NCI-H146 (cell line): ENCODE measurements around the gene PCDHGB4.
"Not testable (repeated sequence)": the region's sequence is repeated elsewhere in the genome, so short reads cannot be mapped to it uniquely, and the experiment has no call there.

ENCODE experiments used
- DNase-seq: peaks from one replicate; lab custom pipeline; 2025; lab: John Stamatoyannopoulos, UW

The PCDHGB4 gene

DNA sequence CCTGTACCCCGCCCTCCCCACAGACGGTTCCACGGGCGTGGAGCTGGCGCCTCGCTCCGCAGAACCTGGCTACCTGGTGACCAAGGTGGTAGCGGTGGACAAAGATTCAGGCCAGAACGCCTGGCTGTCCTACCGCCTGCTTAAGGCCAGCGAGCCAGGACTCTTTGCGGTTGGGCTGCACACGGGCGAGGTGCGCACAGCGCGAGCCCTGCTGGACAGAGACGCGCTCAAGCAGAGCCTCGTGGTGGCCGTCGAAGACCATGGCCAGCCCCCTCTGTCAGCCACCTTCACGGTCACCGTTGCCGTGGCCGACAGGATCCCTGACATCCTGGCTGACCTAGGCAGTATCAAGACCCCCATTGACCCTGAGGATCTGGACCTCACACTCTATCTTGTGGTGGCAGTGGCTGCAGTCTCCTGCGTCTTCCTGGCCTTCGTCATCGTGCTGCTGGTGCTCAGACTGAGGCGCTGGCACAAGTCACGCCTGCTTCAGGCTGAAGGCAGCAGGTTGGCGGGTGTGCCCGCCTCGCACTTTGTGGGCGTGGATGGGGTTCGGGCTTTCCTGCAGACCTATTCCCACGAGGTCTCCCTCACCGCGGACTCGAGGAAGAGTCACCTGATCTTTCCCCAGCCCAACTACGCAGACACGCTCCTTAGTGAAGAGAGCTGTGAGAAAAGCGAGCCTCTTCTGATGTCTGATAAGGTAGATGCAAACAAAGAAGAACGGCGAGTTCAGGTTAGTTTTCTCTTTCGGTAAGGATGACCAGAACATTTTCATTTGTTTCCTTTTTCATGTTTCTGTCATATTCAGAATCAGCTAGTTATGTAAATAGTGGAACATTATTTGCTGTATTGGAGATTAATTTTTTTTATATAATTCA, 21.2 kb upstream of the PCDHGB4 start:
- no peak for DNase-seq

DNA sequence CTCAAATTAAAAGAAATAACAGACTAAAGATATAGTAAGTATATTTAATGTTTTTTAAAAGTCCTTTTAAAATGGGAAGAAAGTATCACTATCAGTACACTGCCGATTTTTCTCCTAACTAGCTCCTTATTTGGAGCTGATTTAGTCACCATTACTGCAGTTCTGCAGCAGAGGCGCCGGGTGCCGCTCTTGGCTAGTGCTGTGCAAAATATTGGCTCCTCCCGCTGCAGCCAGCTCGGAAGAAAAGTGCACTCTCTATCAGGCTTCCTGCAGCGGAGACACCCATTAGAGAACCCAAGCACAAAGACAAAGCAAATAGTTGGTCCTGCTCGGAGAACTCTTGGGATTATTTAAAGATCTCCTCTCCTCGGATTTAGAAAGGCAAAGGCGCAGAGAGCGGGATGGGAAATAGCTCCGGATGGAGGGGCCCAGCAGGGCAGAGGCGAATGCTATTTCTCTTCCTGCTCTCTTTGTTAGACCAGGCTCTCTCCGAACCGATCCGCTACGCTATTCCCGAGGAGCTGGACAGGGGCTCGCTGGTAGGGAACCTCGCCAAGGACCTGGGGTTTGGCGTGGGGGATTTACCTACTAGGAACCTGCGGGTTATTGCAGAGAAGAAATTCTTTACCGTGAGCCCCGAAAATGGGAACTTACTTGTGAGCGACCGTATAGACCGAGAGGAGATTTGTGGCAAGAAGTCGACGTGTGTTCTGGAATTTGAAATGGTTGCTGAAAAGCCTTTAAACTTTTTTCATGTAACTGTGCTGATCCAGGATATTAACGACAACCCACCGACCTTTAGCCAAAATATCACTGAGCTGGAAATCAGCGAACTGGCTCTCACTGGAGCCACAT, 17.3 kb upstream of the PCDHGB4 start, which contains the start of gene PCDHGB3:
Gene PCDHGB3 (plus strand): TSS at position 249 of the 855 bp plus-strand sequence. CDS start 153 bp downstream, at position 402.
- DNase-seq, result no peak

GRCh38 chr5:141371572-141372475, 15.7 kb upstream of the PCDHGB4 start:
- no peak for DNase-seq

DNA sequence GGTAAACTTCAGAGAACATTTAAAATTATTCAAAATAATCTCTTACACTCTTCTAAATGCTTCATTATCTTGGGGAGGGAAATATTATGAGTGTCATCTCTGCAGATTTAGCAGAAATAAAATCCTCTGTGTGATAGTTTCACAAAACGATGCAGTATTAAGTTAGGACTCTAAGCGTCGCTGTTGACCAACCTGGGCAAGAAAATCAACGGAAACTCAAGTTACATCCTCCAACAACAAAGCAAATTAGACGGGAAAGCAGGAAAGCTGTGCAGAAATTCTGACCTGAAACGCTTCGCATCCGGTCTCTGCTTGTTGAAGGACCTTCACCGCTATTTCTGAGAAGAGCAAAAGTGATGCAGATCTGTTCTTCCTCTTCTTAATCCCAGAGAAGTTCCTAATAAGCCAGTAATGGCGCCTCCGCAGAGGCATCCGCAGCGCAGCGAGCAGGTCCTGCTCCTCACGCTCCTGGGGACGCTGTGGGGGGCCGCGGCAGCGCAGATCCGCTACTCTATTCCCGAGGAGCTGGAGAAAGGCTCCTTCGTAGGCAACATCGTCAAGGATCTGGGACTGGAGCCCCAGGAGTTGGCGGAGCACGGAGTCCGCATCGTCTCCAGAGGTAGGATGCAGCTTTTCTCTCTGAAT, 13.7 kb upstream of the PCDHGB4 start, which contains the start of gene PCDHGA6:
Gene PCDHGA6 (plus strand): TSS at position 219 of the 645 bp plus-strand sequence. CDS start 193 bp downstream, at position 412.
- no peak for DNase-seq

DNA sequence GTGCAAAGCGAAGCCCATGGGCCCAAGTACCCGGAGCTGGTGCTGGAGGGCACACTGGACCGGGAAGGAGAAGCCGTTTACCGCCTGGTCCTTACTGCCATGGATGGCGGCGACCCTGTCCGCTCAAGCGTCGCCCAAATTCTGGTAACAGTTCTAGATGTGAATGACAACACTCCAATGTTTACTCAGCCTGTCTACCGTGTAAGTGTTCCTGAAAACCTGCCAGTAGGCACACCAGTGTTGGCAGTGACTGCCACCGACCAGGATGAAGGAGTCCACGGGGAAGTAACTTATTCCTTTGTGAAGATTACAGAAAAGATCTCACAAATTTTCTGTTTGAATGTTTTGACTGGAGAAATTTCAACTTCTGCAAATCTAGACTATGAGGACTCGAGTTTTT, 12.9 kb upstream of the PCDHGB4 start:
- no peak for DNase-seq

GRCh38 chr5:141375444-141376155, 11.9 kb upstream of the PCDHGB4 start:
- not testable (repeated sequence) for DNase-seq

- no peak for DNase-seq
These were observed 4.8 kb upstream of the PCDHGB4 start, which contains the start of gene PCDHGA7 for GRCh38 chr5:141382469-141383294. TSS of gene PCDHGA7 (plus strand) at chr5:141382742. CDS start at chr5:141382900, 158 bp downstream.

DNA sequence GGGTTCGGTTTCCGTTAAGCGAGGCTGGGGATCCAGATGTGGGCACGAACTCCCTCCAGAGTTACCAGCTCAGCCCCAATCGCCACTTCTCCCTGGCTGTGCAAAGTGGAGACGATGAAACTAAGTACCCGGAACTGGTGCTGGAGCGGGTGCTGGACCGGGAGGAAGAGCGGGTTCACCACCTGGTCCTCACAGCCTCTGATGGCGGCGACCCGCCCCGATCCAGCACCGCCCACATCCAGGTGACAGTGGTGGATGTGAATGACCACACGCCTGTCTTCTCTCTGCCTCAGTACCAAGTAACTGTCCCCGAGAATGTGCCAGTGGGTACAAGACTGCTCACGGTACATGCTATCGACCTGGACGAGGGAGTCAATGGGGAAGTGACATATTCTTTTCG, 4.2 kb upstream of the PCDHGB4 start:
- no peak for DNase-seq

- DNase-seq, result no peak
These were observed 2.8 kb upstream of the PCDHGB4 start for GRCh38 chr5:141384471-141385267.

DNA sequence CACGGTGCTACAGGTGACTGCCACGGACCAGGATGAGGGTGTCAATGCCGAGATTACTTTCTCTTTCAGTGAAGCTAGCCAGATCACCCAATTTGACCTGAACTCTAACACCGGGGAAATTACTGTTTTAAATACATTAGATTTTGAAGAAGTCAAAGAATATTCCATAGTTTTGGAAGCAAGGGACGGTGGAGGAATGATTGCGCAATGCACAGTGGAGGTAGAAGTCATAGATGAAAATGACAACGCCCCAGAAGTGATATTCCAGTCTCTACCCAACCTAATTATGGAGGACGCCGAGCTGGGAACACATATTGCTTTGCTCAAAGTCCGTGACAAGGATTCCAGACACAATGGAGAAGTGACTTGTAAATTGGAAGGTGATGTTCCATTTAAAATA, 1.2 kb downstream of the PCDHGB4 start:
- no peak for DNase-seq

- no peak for DNase-seq
These were observed 1.9 kb downstream of the PCDHGB4 start for GRCh38 chr5:141389153-141390042.

DNA sequence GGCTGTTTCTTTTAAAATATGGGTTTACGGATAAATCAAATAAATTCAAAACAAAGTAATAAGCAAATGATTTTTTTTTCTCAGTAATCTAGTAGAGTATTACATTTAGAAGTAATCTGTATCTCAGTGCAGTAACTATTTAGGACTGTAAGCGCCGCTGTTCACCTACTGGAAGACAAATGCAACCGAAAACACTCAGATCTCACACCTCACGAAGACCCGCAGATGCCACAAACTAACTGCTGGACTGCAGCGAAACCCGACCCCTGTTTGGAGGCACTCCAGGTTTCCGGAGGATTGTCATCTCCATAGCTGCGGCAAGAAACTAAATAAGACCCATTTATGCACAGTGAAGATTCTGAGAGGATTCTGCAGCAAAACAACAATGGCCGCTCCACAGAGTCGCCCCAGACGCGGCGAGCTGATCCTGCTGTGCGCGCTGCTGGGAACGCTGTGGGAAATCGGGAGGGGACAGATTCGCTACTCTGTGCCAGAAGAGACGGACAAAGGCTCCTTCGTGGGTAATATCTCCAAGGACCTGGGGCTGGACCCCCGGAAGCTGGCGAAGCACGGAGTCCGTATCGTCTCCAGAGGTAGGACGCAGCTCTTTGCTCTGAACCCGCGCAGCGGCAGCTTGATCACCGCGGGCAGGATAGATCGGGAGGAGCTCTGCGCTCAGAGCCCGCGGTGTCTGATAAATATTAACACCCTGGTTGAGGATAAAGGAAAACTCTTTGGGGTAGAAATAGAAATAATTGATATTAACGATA, 5.1 kb downstream of the PCDHGB4 start, which contains the start of gene PCDHGA8:
Gene PCDHGA8 (plus strand): TSS at position 205 of the 770 bp plus-strand sequence. CDS start 181 bp downstream, at position 386.
- no peak for DNase-seq

DNA sequence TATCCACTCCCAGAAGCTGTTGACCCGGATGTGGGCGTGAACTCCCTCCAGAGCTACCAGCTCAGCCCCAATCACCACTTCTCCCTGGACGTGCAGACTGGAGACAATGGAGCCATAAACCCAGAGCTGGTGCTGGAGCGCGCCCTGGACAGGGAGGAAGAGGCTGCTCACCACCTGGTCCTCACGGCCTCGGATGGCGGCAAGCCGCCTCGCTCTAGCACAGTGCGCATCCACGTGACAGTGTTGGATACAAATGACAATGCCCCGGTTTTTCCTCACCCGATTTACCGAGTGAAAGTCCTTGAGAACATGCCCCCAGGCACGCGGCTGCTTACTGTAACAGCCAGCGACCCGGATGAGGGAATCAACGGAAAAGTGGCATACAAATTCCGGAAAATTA, 5.8 kb downstream of the PCDHGB4 start:
- no peak for DNase-seq

GRCh38 chr5:141394401-141395187, 7.1 kb downstream of the PCDHGB4 start:
- not testable (repeated sequence) for DNase-seq

GRCh38 chr5:141397756-141398551, 10.5 kb downstream of the PCDHGB4 start, which contains the start of gene PCDHGB5:
TSS of gene PCDHGB5 (plus strand) at chr5:141397947. CDS start at chr5:141398128, 181 bp downstream.
- not testable (repeated sequence) for DNase-seq
